ENCODE data around the gene CLTCL1. TPM values are rescaled to one million over a fixed set of nuclear protein-coding genes. Genes with fewer than 3 reads are reported as not detected.

CLTCL1 gene
- total and polyA plus RNA-seq, 9 of the 15 experiments (the other 6 are each of a cell fraction or from before 2014, with no cell fraction given) = 1.1 to 11.7 (median 5.0) TPM

GRCh38 chr22:19201869-19202798, 89.4 kb downstream of the CLTCL1 start (continued):
- TF ChIP-seq RCOR1 (IDR thresholded peaks at IDR 0.05; ENCODE audit: borderline replicate concordance in 1 of 2, low read depth in 2 of 2, low read length in 2 of 2) (peak in 1 of 2 experiments; percentile 63; a peak in 2 of 4 replicates), POLR2G (IDR thresholded peaks at IDR 0.05; ENCODE audit: low read depth, low read length) (peak; percentile 54), POLR2A (conservative IDR thresholded peaks at IDR 0.05) (no peak), ZNF79 (CRISPR knock-in tag; IDR thresholded peaks at IDR 0.05; ENCODE audit: low read depth) (no peak), ATF7 (IDR thresholded peaks at IDR 0.05) (no peak), DMBX1 (CRISPR knock-in tag; IDR thresholded peaks at IDR 0.05; ENCODE audit: borderline replicate concordance) (peak; percentile 46; the same call in 1 of the 2 replicates), GABPA (tag; conservative IDR thresholded peaks at IDR 0.05; ENCODE audit: low read depth) (peak; percentile 95), ZNF212 (CRISPR knock-in tag; IDR thresholded peaks at IDR 0.05) (no peak), ID3 (CRISPR knock-in tag; IDR thresholded peaks at IDR 0.05) (no peak), ID3 (tag; IDR thresholded peaks at IDR 0.05) (peak; percentile 84), NCOR1 (IDR thresholded peaks at IDR 0.05) (no peak), ARID1B (IDR thresholded peaks at IDR 0.05) (no peak), BRD4 (IDR thresholded peaks at IDR 0.05) (peak; percentile 49; the same call in 1 of the 2 replicates), FOXJ3 (CRISPR knock-in tag; IDR thresholded peaks at IDR 0.05) (no peak), ZNF586 (CRISPR knock-in tag; conservative IDR thresholded peaks at IDR 0.05) (no peak), EWSR1 (IDR thresholded peaks at IDR 0.05; ENCODE audit: borderline replicate concordance, low read depth, partially characterized antibody) (no peak), TARDBP (IDR thresholded peaks at IDR 0.05) (no peak), CHCHD3 (CRISPR knock-in tag; IDR thresholded peaks at IDR 0.05) (0 out of 2 replicates have a peak, but pooled peaks have one; percentile 52), E4F1 (CRISPR knock-in tag; IDR thresholded peaks at IDR 0.05; ENCODE audit: borderline replicate concordance) (0 out of 2 replicates have a peak, but pooled peaks have one; percentile 6), MECOM (CRISPR knock-in tag; IDR thresholded peaks at IDR 0.05) (no peak), MXI1 (IDR thresholded peaks at IDR 0.05; ENCODE audit: low read depth, low read length) (no peak), MBD1 (CRISPR knock-in tag; IDR thresholded peaks at IDR 0.05) (no peak), PTBP1 (IDR thresholded peaks at IDR 0.05; ENCODE audit: low read depth, low read length) (no peak), MYNN (IDR thresholded peaks at IDR 0.05) (no peak; the same call in 1 of the 2 replicates), MYNN (CRISPR knock-in tag; IDR thresholded peaks at IDR 0.05) (no peak), OTX1 (CRISPR knock-in tag; IDR thresholded peaks at IDR 0.05) (peak; percentile 97), TAF7 (tag; IDR thresholded peaks at IDR 0.05) (no peak)
